PFSK-1 (cell line): ENCODE measurements around the gene HOXD12.

Experiments
- FOXP2 ChIP-seq: optimal IDR thresholded peaks from 2 replicates; pipeline ENCODE3; 2011; ENCODE audit warnings: borderline replicate concordance, control low read depth, inconsistent platforms; ENCODE audit not compliant: insufficient read depth; ENCODE audit errors: extremely low read length, extremely low read depth
- POLR2AphosphoS5 ChIP-seq: IDR thresholded peaks from 2 replicates; pipeline ENCODE4 v1.6.1; 2012; ENCODE audit warnings: low read depth, mild to moderate bottlenecking, control low read depth, low read length, moderate library complexity
- REST ChIP-seq, 2 experiments: IDR thresholded peaks; 2 replicates each; pipeline versions ENCODE4 v1.6.1 to v1.8.0; 2011 to 2012; ENCODE audit warnings: low read depth in 2 of 2, low read length in 2 of 2, control low read depth in 1 of 2, inconsistent platforms in 1 of 2, mild to moderate bottlenecking in 1 of 2, moderate library complexity in 1 of 2; ENCODE audit not compliant: insufficient read depth in 1 of 2
- SIN3A ChIP-seq: IDR thresholded peaks from 2 replicates; pipeline ENCODE4 v1.6.1; 2012; ENCODE audit warnings: mild to moderate bottlenecking, low read length, moderate library complexity, borderline replicate concordance; ENCODE audit not compliant: insufficient read depth
- TAF1 ChIP-seq: IDR thresholded peaks from 2 replicates; pipeline ENCODE4 v1.6.1; 2012; ENCODE audit warnings: low read length, control low read depth, borderline replicate concordance; ENCODE audit not compliant: insufficient read depth

The HOXD12 gene

GRCh38 chr2:176117823-176118371 is 18.3 kb downstream of the HOXD12 start:
- TF ChIP-seq REST (IDR thresholded peaks at IDR 0.05; ENCODE audit: insufficient read depth in 1 of 2, low read depth in 2 of 2, low read length in 2 of 2) (no peak), TAF1 (no peak), SIN3A (no peak), FOXP2 (no peak), POLR2AphosphoS5 (no peak)

- no peak for TF ChIP-seq SIN3A
- TF ChIP-seq POLR2AphosphoS5, result no peak
- TF ChIP-seq TAF1, result no peak
- TF ChIP-seq FOXP2, result no peak
Observed at GRCh38 chr2:176118601-176119339, 19.2 kb downstream of the HOXD12 start.

- TF ChIP-seq FOXP2 (no peak), TAF1 (no peak), POLR2AphosphoS5 (no peak), SIN3A (no peak), REST (IDR thresholded peaks at IDR 0.05; ENCODE audit: insufficient read depth in 1 of 2, low read depth in 2 of 2, low read length in 2 of 2) (no peak)
Observed at GRCh38 chr2:176120364-176121189, 21.0 kb downstream of the HOXD12 start.

- no peak for TF ChIP-seq SIN3A
- no peak for TF ChIP-seq REST (IDR thresholded peaks at IDR 0.05; ENCODE audit: insufficient read depth in 1 of 2, low read depth in 2 of 2, low read length in 2 of 2)
- TF ChIP-seq POLR2AphosphoS5, result no peak
Observed at GRCh38 chr2:176121190-176122051, 21.8 kb downstream of the HOXD12 start.
